Gastroesophageal sphincter (tissue), 3 donors: Measurements from ENCODE around the gene PYY.

Source experiments
- CTCF ChIP-seq, 4 experiments: fragments of 200-600 bp in 2 of 4; fragments of 450-650 bp in 2 of 4; sonication (generic) in 1 of 4; IDR thresholded peaks; one replicate each; pipeline ENCODE4 v1.5.1; 2017 to 2019; ENCODE audit warnings: antibody characterized with exemption in 4 of 4, mild to moderate bottlenecking in 2 of 4, moderate library complexity in 2 of 4
- EP300 ChIP-seq: sonication (generic); formaldehyde crosslinking; IDR thresholded peaks from one replicate; pipeline ENCODE4 v1.6.1; 2017; ENCODE audit warnings: antibody characterized with exemption, mild to moderate bottlenecking
- POLR2A ChIP-seq, 2 donors: fragments of 450-650 bp; IDR thresholded peaks; one replicate each; pipeline ENCODE4 v1.6.1; 2017; ENCODE audit warnings: antibody characterized with exemption in 2 of 2, mild to moderate bottlenecking in 2 of 2, moderate library complexity in 1 of 2
- POLR2AphosphoS5 ChIP-seq: sonication (generic); formaldehyde crosslinking; IDR thresholded peaks from one replicate; pipeline ENCODE4 v1.6.1; 2017; ENCODE audit warnings: antibody characterized with exemption

DNA sequence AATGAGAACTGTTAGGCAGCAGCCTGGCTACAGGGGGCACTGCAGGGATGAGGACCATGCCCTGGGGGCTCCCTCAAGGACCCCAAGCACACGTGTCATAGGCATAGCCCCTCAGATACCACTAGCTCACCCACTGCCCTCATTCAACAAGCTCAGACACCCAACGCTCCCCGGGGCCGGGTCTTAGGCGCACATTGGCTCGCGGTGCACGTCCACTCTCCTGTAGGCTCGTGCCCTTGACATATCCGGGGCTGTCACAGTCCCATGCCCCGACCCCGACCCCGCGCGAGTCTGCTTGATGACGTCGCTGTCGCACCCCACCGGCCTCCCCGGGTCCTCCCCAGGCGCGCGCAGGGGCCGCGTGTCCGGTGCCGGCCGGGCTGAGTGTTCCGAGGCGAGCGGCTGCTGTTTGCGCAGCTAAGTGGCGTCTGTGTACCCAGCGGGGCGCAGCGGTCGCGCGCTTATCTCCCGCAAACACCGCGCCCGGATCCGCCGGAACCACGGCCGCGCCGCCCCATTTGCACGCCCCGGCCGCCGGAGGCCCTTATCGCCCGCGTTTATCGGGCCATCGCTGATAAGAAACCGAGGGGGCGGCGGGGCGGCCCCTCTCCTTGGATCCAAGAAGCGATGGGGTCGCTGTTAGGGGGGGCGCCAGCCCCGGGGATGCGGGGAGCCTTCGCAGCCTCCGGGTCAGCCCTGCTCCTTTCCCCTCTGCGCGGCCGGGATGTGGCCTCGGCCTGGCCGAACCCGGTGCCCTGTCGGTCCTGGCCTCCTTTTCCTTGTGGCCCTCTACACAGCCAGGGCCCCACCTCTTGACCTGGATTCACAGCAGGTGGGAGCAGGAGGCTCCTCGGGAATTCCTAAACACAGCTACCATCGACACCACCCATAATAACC lies 30.0 kb upstream of the PYY start:
- TF ChIP-seq CTCF (IDR thresholded peaks at IDR 0.05) (no peak), POLR2A (IDR thresholded peaks at IDR 0.05) (no peak), POLR2AphosphoS5 (no peak), EP300 (no peak)
